Endothelial cell of umbilical vein (primary cell): ENCODE measurements around the gene WDR90. TPM values are rescaled to one million over a fixed set of nuclear protein-coding genes. Genes with fewer than 3 reads are reported as not detected.

Experiments used
- BruUV-seq: library from RNA; stranded (reverse); fragments of 400-500 nt; replicated peaks from 2 replicates; lab custom pipeline; 2021; lab: Mats Ljungman, UMichigan
- CTCF ChIA-PET: fragments of 300-600, 350-600 bp; sonication (Branson Sonifier 250); formaldehyde crosslinking; loops from one replicate; lab custom pipeline; 2021; ENCODE audit warnings: antibody characterized with exemption, inconsistent platforms; lab: Charles Lee
- POLR2A ChIA-PET: fragments of 300-600, 350-600 bp; sonication (Branson Sonifier 250); formaldehyde crosslinking; loops from one replicate; lab custom pipeline; 2021; ENCODE audit warnings: antibody characterized with exemption, inconsistent platforms; lab: Charles Lee
- DNase-seq: peaks from one replicate; pipeline ENCODE4 v3.0.0-alpha.2; 2011; ENCODE audit warnings: low read depth, low spot score
- FAIRE-seq: peaks from 2 replicates; lab custom pipeline; 2011; peaks lifted over from hg19 to GRCh38; lab: Jason Lieb, UNC
- H2AFZ ChIP-seq: 2 replicates; pipeline ENCODE4 v1.6.0; 2012; ENCODE audit warnings: low read depth, low read length, control low read depth, inconsistent platforms
- H3K27ac ChIP-seq: 2 replicates; pipeline ENCODE4 v1.5.1; 2011; ENCODE audit warnings: low read depth, mild to moderate bottlenecking, control low read depth, low read length, moderate library complexity; ENCODE audit not compliant: insufficient read depth
- H3K27me3 ChIP-seq, 2 experiments: 2 replicates each; pipeline versions ENCODE4 v1.6.0 to v1.6.1; 2011; ENCODE audit warnings: low read length in 2 of 2, mixed read lengths in 1 of 2; ENCODE audit not compliant: control insufficient read depth in 2 of 2, insufficient read depth in 2 of 2
- H3K36me3 ChIP-seq, 2 experiments: 2 replicates in 1 of 2; 3 replicates in 1 of 2; pipeline ENCODE4 v1.5.1; 2011; ENCODE audit warnings: low read length in 2 of 2, mild to moderate bottlenecking in 1 of 2, moderate library complexity in 1 of 2; ENCODE audit not compliant: control insufficient read depth in 2 of 2, insufficient read depth in 2 of 2; ENCODE audit errors: extremely low read depth in 1 of 2
- H3K4me1 ChIP-seq: 3 replicates; pipeline ENCODE4 v1.5.1; 2011; ENCODE audit warnings: mild to moderate bottlenecking, low read length; ENCODE audit not compliant: control insufficient read depth, insufficient read depth; ENCODE audit errors: extremely low read depth
- H3K4me2 ChIP-seq: 2 replicates; pipeline ENCODE4 v1.6.1; 2011; ENCODE audit warnings: low read length, control low read depth, mixed read lengths; ENCODE audit not compliant: insufficient read depth
- H3K4me3 ChIP-seq, 3 experiments: fragments of 200-600 bp in 1 of 3; sonication (generic), shearing (Covaris generic) in 1 of 3; replicated peaks in 1 of 3; 2 replicates each; pipeline ENCODE4 v1.5.1; 2011 to 2016; ENCODE audit warnings: control low read depth in 3 of 3, low read length in 3 of 3, mild to moderate bottlenecking in 2 of 3, inconsistent platforms in 1 of 3, low read depth in 1 of 3, moderate library complexity in 1 of 3; ENCODE audit not compliant: insufficient read depth in 1 of 3
- H3K79me2 ChIP-seq: 2 replicates; pipeline ENCODE4 v1.6.0; 2012; ENCODE audit warnings: low read length, inconsistent platforms; ENCODE audit not compliant: control insufficient read depth, insufficient read depth
- H3K9ac ChIP-seq: replicated peaks from 2 replicates; pipeline ENCODE3; 2011; ENCODE audit warnings: low read length, control low read depth; ENCODE audit not compliant: insufficient read depth; ENCODE audit errors: extremely low read depth
- H3K9me1 ChIP-seq: replicated peaks from 3 replicates; pipeline ENCODE4 v1.6.0; 2011; ENCODE audit warnings: mild to moderate bottlenecking, low read length; ENCODE audit not compliant: control insufficient read depth, insufficient read depth; ENCODE audit errors: extremely low read depth
- H3K9me3 ChIP-seq: replicated peaks from 2 replicates; pipeline ENCODE4 v1.5.1; 2012; ENCODE audit warnings: low read length, inconsistent platforms; ENCODE audit not compliant: control insufficient read depth, insufficient read depth
- H4K20me1 ChIP-seq: replicated peaks from 2 replicates; pipeline ENCODE3; 2011; ENCODE audit warnings: mild to moderate bottlenecking, low read length; ENCODE audit not compliant: control insufficient read depth, insufficient read depth; ENCODE audit errors: extremely low read depth
- EZH2 ChIP-seq: IDR thresholded peaks from 2 replicates; pipeline ENCODE4 v1.6.1; 2012; ENCODE audit warnings: borderline replicate concordance, low read depth, mild to moderate bottlenecking, moderate library complexity, low read length, inconsistent platforms; ENCODE audit not compliant: severe bottlenecking
- FOS ChIP-seq: IDR thresholded peaks from 2 replicates; pipeline ENCODE4 v1.6.1; 2011; ENCODE audit warnings: mild to moderate bottlenecking, low read length, moderate library complexity, borderline replicate concordance; ENCODE audit not compliant: insufficient read depth
- GATA2 ChIP-seq: IDR thresholded peaks from 2 replicates; pipeline ENCODE4 v1.7.0; 2011; ENCODE audit warnings: low read depth, mild to moderate bottlenecking, moderate library complexity, mixed read lengths, low read length; ENCODE audit not compliant: insufficient read length, insufficient read depth
- JUN ChIP-seq: IDR thresholded peaks from 2 replicates; pipeline ENCODE4 v1.6.1; 2011; ENCODE audit warnings: borderline replicate concordance, low read depth; ENCODE audit not compliant: insufficient read length, insufficient read depth
- MYC ChIP-seq: IDR thresholded peaks from one replicate; pipeline ENCODE4 v1.6.1; 2011; ENCODE audit warnings: mild to moderate bottlenecking, low read depth, low read length
- POLR2A ChIP-seq: IDR thresholded peaks from 2 replicates; pipeline ENCODE4 v1.6.1; 2012; ENCODE audit warnings: low read depth, mild to moderate bottlenecking, control low read depth, low read length
- POLR2AphosphoS5 ChIP-seq: IDR thresholded peaks from 2 replicates; pipeline ENCODE4 v1.6.1; 2012; ENCODE audit warnings: low read depth, mild to moderate bottlenecking, control low read depth, low read length, moderate library complexity; ENCODE audit not compliant: insufficient read depth
- dilution Hi-C: fragments of 300-500 bp; cut with MboI; formaldehyde crosslinking; loops from one replicate; pipeline ENCODE4 v1.15.0; 2019; ENCODE audit warnings: low sequenced_read_pairs; ENCODE audit not compliant: extremely low pct_ligation_motif_present
- intact Hi-C: fragments of 100-400 bp; cut with micrococcal nuclease; formaldehyde crosslinking; loops from one replicate; pipeline ENCODE4 v1.10.0; 2022
- polyA plus RNA-seq, 4 experiments: library from polyadenylated mRNA; depleted of rRNA in 3 of 4; stranded (reverse) in 3 of 4; unstranded in 1 of 4; fragments of >200 nt; gene quantifications; 2 replicates each; pipeline versions ENCODE4 v1.2.1 to v1.2.3, GENCODE V29; 2011 to 2012; ENCODE audit warnings: missing spikeins in 1 of 4
- total RNA-seq: library from RNA; stranded (reverse); gene quantifications from 2 replicates; pipeline ENCODE4 v1.2.3, GENCODE V29; 2021
- TF ChIP-seq, protein P1 (sequence below): IDR thresholded peaks from 2 replicates; pipeline ENCODE4 v1.6.1; 2011; ENCODE audit not compliant: insufficient read depth, insufficient read length
- TF ChIP-seq, protein P2 (sequence below), 2 donors: IDR thresholded peaks; 1 replicate in 1 of 2; 2 replicates in 1 of 2; pipeline ENCODE4 v1.5.1; 2011; ENCODE audit warnings: low read length in 2 of 2, mild to moderate bottlenecking in 2 of 2, moderate library complexity in 2 of 2, control low read depth in 1 of 2, inconsistent platforms in 1 of 2, low read depth in 1 of 2; ENCODE audit not compliant: insufficient read depth in 1 of 2; ENCODE audit errors: extremely low read depth in 1 of 2

WDR90 gene
- total and polyA plus RNA-seq, 2 donors (not counting 3 experiments of a cell fraction or from before 2014, with no cell fraction given) = 22.2 to 51.8 TPM

DNA sequence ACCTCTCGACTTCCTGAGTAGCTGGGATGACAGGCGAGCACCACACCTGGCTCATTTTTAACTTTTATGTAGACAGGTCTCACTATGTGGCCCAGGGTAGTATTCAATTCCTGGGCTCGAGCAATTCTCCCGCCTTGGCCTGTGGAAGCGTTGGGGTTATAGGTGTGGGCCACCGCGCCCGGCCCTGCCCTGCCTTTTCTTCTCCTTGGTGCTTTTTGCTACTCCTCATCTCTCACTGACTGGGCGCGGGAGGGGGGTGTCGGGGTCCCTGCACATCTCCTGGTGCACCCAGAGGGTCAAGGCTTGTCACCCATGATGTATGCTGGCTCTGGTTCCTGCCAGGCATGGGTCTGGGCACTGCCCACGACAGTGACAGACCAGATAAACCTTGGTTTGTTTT, 4.6 kb upstream of the WDR90 start:
- Histone ChIP-seq H3K4me3 (no peak overlapping the region), H3K4me2 (no peak overlapping the region), H3K27me3 (no peaks in the 10 kb centered on the region), H2AFZ (no peak overlapping the region), H3K79me2 (no peaks in the 10 kb centered on the region), H3K9ac (no peak overlapping the region), H3K9me3 (no peaks in the 10 kb centered on the region), H3K9me1 (no peaks in the 10 kb centered on the region), H3K36me3 (no peaks in the 10 kb centered on the region), H3K27ac (no peak overlapping the region), H3K4me1 (peaks cover 17% of the 10 kb centered on the region), H4K20me1 (no peaks in the 10 kb centered on the region)
- FAIRE-seq = no peak
- intact Hi-C loops (no loop called here), dilution Hi-C loops (no loop called here)
- DNase-seq = no peak
- ChIA-PET CTCF (interaction anchor here (1.1 to 1.2 kb wide), 2 partner anchors 16 to 54 kb away, joined by 3 read pairs; partner anchors contain the start of gene RAB40C), POLR2A (no interaction called here)
- BruUV-seq = no TSS peak
- TF ChIP-seq JUN = no peak
- TF ChIP-seq POLR2A = no peak
- no peak for TF ChIP-seq FOS
- TF ChIP-seq, protein P1, sequence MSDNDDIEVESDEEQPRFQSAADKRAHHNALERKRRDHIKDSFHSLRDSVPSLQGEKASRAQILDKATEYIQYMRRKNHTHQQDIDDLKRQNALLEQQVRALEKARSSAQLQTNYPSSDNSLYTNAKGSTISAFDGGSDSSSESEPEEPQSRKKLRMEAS = no peak
- TF ChIP-seq, protein P2, sequence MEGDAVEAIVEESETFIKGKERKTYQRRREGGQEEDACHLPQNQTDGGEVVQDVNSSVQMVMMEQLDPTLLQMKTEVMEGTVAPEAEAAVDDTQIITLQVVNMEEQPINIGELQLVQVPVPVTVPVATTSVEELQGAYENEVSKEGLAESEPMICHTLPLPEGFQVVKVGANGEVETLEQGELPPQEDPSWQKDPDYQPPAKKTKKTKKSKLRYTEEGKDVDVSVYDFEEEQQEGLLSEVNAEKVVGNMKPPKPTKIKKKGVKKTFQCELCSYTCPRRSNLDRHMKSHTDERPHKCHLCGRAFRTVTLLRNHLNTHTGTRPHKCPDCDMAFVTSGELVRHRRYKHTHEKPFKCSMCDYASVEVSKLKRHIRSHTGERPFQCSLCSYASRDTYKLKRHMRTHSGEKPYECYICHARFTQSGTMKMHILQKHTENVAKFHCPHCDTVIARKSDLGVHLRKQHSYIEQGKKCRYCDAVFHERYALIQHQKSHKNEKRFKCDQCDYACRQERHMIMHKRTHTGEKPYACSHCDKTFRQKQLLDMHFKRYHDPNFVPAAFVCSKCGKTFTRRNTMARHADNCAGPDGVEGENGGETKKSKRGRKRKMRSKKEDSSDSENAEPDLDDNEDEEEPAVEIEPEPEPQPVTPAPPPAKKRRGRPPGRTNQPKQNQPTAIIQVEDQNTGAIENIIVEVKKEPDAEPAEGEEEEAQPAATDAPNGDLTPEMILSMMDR (IDR thresholded peaks at IDR 0.05; ENCODE audit: extremely low read depth in 1 of 2, insufficient read depth in 1 of 2, low read depth in 1 of 2, low read length in 2 of 2) = no peak
- TF ChIP-seq GATA2 = no peak
- no peak for TF ChIP-seq EZH2
- TF ChIP-seq MYC = no peak
- TF ChIP-seq POLR2AphosphoS5 = no peak
